ENCODE results near the gene METTL5.

The METTL5 gene

GRCh38 chr2:169761970-169762292 lies 62.8 kb downstream of the METTL5 start:
- TF ChIP-seq CTCF (IDR thresholded peaks at IDR 0.05; ENCODE audit: poor library complexity, severe bottlenecking), result no peak
- DNase-seq (ENCODE audit: low spot score) (no peak), ATAC-seq (ENCODE audit: low read depth) (no peak)
- Histone ChIP-seq H3K4me3 (ENCODE audit: severe bottlenecking) (no peak overlapping the region), H3K27me3 (ENCODE audit: insufficient read depth, poor library complexity, severe bottlenecking) (no peaks in the 10 kb centered on the region), H3K27ac (ENCODE audit: poor library complexity, severe bottlenecking) (no peak overlapping the region), H3K36me3 (ENCODE audit: low read depth) (no peaks in the 10 kb centered on the region), H3K4me1 (ENCODE audit: insufficient read depth, poor library complexity, severe bottlenecking) (peaks cover 6% of the 10 kb centered on the region), H3K9me3 (ENCODE audit: severe bottlenecking) (no peaks in the 10 kb centered on the region)
